DOHH2 (cell line): ENCODE measurements around the gene HHAT.

ENCODE experiments used
- H3F3A ChIP-seq: fragments of 200-600 bp; sonication (generic), shearing (Covaris generic); 2 replicates; pipeline ENCODE4 v1.6.0; 2016; ENCODE audit warnings: antibody characterized with exemption, mild to moderate bottlenecking; ENCODE audit not compliant: control insufficient read depth, insufficient read depth
- H3K27ac ChIP-seq: fragments of 200-600 bp; sonication (generic); 2 replicates; pipeline ENCODE4 v1.5.1; 2014; ENCODE audit warnings: low read depth, mild to moderate bottlenecking, low read length, moderate library complexity
- H3K27me3 ChIP-seq: fragments of 200-600 bp; sonication (generic); 2 replicates; pipeline ENCODE4 v1.6.1; 2014; ENCODE audit warnings: mild to moderate bottlenecking, low read length, mixed read lengths; ENCODE audit not compliant: control insufficient read depth
- H3K36me3 ChIP-seq: fragments of 200-600 bp; sonication (generic); 2 replicates; pipeline ENCODE4 v1.6.1; 2014; ENCODE audit warnings: mild to moderate bottlenecking, low read length, moderate library complexity, mixed read lengths; ENCODE audit not compliant: control insufficient read depth
- H3K4me1 ChIP-seq: fragments of 200-600 bp; sonication (generic); 2 replicates; pipeline ENCODE4 v1.6.1; 2014; ENCODE audit warnings: mild to moderate bottlenecking, low read length, mixed read lengths; ENCODE audit not compliant: control insufficient read depth
- H3K4me2 ChIP-seq: fragments of 200-600 bp; sonication (generic); 2 replicates; pipeline ENCODE4 v1.6.0; 2014; ENCODE audit warnings: mild to moderate bottlenecking, low read length, moderate library complexity
- H3K4me3 ChIP-seq: fragments of 200-600 bp; sonication (generic); 2 replicates; pipeline ENCODE4 v1.5.1; 2014; ENCODE audit warnings: mild to moderate bottlenecking, low read length, mixed read lengths
- H3K79me2 ChIP-seq: fragments of 200-600 bp; sonication (generic); 2 replicates; pipeline ENCODE4 v1.6.1; 2014; ENCODE audit warnings: mild to moderate bottlenecking, low read length, mixed read lengths; ENCODE audit not compliant: control insufficient read depth
- H3K9me2 ChIP-seq: fragments of 200-600 bp; sonication (generic); replicated peaks from 2 replicates; pipeline ENCODE4 v1.6.1; 2014; ENCODE audit warnings: mild to moderate bottlenecking, low read length, mixed read lengths; ENCODE audit not compliant: control insufficient read depth
- H3K9me3 ChIP-seq: fragments of 200-600 bp; sonication (generic); 2 replicates; pipeline ENCODE4 v1.6.1; 2014; ENCODE audit warnings: antibody characterized with exemption, low read length, mixed read lengths; ENCODE audit not compliant: control insufficient read depth, insufficient read depth
- H4K20me1 ChIP-seq: fragments of 200-600 bp; sonication (generic); 2 replicates; pipeline ENCODE4 v1.6.0; 2014; ENCODE audit warnings: low read depth, mild to moderate bottlenecking, antibody characterized with exemption, low read length, moderate library complexity; ENCODE audit not compliant: control insufficient read depth, insufficient read depth
- CTCF ChIP-seq: fragments of 200-600 bp; sonication (generic); IDR thresholded peaks from one replicate; pipeline ENCODE4 v1.5.1; 2014; ENCODE audit warnings: antibody characterized with exemption, mild to moderate bottlenecking, low read depth, low read length; ENCODE audit not compliant: poor library complexity, severe bottlenecking
- EZH2phosphoT487 ChIP-seq: fragments of 200-600 bp; sonication (generic); IDR thresholded peaks from 2 replicates; pipeline ENCODE4 v1.6.1; 2017; ENCODE audit warnings: borderline replicate concordance, mild to moderate bottlenecking, antibody characterized with exemption, low read length, moderate library complexity, mixed read lengths

Gene HHAT

GRCh38 chr1:210695026-210695425 lies 366.3 kb downstream of the HHAT start:
- H3K27me3 ChIP-seq, result no peaks in the 10 kb centered on the region
- no peak for TF ChIP-seq CTCF
- TF ChIP-seq EZH2phosphoT487, result no peak
- no peaks in the 10 kb centered on the region for H3F3A ChIP-seq
- H3K4me3 ChIP-seq, result no peak overlapping the region
- no peak overlapping the region for H3K4me2 ChIP-seq
- no peaks in the 10 kb centered on the region for H3K9me3 ChIP-seq
- no peaks in the 10 kb centered on the region for H3K4me1 ChIP-seq
- no peak overlapping the region for H3K27ac ChIP-seq
- H3K36me3 ChIP-seq, result no peaks in the 10 kb centered on the region
- no peaks in the 10 kb centered on the region for H3K79me2 ChIP-seq
- H4K20me1 ChIP-seq, result no peaks in the 10 kb centered on the region
- no peaks in the 10 kb centered on the region for H3K9me2 ChIP-seq

- Histone ChIP-seq H3K4me1 (no peaks in the 10 kb centered on the region), H3K27ac (no peak overlapping the region), H3K79me2 (no peaks in the 10 kb centered on the region), H3K27me3 (no peaks in the 10 kb centered on the region), H3F3A (no peaks in the 10 kb centered on the region), H3K9me2 (no peaks in the 10 kb centered on the region), H3K4me3 (no peak overlapping the region), H4K20me1 (no peaks in the 10 kb centered on the region), H3K4me2 (no peak overlapping the region), H3K9me3 (no peaks in the 10 kb centered on the region), H3K36me3 (no peaks in the 10 kb centered on the region)
- no peak for TF ChIP-seq CTCF
Measured at GRCh38 chr1:210696709-210697108, 368.0 kb downstream of the HHAT start.

DNA sequence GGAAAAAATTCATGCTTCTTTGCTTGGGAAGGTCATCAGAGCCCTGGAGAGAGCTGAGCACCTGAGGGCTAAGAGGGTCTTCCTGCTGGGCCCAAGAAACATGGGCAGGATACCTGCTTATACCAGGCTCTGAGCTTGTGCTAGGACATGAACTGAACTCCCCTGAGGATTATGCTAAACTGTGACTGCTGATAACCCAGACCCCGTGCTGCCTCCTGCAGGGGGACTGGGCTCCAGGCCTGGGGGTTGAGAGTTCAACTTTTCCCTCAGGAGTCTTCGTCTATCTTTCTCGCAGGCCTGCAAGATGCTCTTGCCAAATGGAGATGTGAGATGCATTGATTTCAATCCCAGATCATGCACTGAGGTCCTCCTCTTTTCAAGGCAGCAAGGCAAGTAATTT lies 368.5 kb downstream of the HHAT start:
- no peaks in the 10 kb centered on the region for H3K9me3 ChIP-seq
- H3K27ac ChIP-seq, result no peak overlapping the region
- TF ChIP-seq EZH2phosphoT487 (no peak), CTCF (no peak)
- H3K4me2 ChIP-seq, result no peak overlapping the region
- no peaks in the 10 kb centered on the region for H3K79me2 ChIP-seq
- H3K36me3 ChIP-seq, result no peaks in the 10 kb centered on the region
- H3F3A ChIP-seq, result no peaks in the 10 kb centered on the region
- no peaks in the 10 kb centered on the region for H3K4me1 ChIP-seq
- H3K4me3 ChIP-seq, result no peak overlapping the region
- no peaks in the 10 kb centered on the region for H3K27me3 ChIP-seq
- H3K9me2 ChIP-seq, result no peaks in the 10 kb centered on the region
- H4K20me1 ChIP-seq, result no peaks in the 10 kb centered on the region

GRCh38 chr1:210698661-210699060 lies 370.0 kb downstream of the HHAT start:
- TF ChIP-seq CTCF, result no peak
- no peak for TF ChIP-seq EZH2phosphoT487
- Histone ChIP-seq H4K20me1 (no peaks in the 10 kb centered on the region), H3K4me2 (no peak overlapping the region), H3K4me1 (no peaks in the 10 kb centered on the region), H3K4me3 (no peak overlapping the region), H3K9me3 (no peaks in the 10 kb centered on the region), H3K27me3 (no peaks in the 10 kb centered on the region), H3K36me3 (no peaks in the 10 kb centered on the region), H3K79me2 (no peaks in the 10 kb centered on the region), H3F3A (no peaks in the 10 kb centered on the region), H3K27ac (no peak overlapping the region), H3K9me2 (no peaks in the 10 kb centered on the region)
